CD1c-positive myeloid dendritic cell (primary cell): Measurements from ENCODE around the gene HSD17B8.

Source experiments
- DNase-seq: peaks from one replicate; pipeline ENCODE4 v3.0.0-alpha.2; 2016; ENCODE audit errors: extremely low spot score

Gene HSD17B8

DNA sequence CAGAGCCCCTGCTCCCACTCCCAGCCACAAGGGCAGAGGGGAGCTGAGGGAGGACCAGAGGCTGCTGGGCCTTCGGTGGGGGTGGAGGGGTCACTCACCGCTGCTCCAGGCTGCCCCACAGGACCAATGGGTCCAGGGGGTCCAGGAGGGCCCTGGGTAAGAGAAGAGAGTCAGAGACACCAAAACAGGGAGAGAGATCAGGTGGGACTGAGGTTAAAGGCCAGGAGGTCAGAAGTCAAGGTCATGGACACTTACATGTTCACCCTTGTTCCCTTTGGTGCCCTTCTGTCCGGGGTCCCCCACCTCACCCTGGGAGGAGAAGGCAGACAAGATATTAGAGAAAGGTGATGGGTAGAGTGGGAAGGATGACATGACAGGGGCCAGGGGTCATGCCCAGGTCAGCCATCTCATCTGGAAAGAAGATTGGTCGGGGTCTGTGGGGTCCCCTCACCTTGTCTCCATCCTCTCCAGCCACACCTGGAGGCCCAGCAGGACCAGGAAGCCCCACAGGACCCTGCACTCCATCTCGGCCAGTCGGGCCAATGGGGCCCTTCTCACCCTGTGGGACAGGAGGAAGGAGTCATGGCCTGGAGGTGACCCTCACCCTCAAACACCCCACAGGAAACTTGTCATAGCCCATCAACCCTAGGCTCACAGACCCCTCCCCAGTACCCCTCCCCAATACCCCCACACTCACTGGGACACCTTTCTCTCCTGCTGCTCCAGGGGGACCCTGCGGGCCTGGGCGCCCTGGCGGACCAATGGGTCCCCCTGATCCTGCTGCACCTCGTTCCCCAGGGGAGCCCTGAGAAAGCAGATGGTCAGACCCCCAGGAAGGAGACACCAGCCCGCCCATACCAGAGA, 33.2 kb upstream of the HSD17B8 start:
- no peak for DNase-seq

DNA sequence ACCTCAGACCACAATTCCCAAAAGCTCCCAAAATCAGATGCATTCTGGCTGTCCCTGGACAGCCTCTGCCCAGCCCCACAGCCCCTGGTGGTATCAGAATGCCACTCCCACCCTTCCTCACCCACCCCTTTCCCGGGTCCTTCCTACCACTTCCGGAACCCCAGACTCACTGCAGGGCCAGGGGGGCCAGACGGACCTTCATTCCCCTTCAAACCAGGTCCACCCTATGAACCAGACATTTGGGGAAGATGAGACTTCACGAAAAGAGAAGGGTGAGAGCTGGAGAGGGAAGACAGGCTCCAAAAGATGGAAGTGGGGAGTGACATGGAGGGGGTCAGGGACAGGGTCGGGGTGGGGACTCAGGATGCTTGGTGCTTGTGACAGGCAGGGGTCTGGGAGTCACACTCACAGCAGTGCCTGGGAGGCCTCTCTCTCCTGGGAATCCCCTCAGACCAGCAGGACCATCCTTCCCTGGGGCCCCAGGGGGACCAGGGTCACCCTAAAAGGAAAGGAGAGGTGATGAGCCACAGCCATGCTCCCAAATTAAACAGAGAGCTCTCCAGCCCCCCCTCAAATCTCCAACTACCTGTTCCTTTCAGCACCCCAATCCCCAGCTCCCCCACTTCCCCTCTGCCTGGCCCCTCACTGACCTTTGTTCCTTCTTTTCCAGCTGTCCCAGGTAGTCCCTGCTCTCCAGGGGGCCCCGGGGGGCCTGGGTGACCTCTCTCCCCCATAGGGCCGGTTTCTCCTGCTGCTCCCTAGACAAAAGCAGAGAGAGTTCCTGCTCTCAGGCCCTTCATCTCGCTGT, 32.4 kb upstream of the HSD17B8 start:
- no peak for DNase-seq

DNA sequence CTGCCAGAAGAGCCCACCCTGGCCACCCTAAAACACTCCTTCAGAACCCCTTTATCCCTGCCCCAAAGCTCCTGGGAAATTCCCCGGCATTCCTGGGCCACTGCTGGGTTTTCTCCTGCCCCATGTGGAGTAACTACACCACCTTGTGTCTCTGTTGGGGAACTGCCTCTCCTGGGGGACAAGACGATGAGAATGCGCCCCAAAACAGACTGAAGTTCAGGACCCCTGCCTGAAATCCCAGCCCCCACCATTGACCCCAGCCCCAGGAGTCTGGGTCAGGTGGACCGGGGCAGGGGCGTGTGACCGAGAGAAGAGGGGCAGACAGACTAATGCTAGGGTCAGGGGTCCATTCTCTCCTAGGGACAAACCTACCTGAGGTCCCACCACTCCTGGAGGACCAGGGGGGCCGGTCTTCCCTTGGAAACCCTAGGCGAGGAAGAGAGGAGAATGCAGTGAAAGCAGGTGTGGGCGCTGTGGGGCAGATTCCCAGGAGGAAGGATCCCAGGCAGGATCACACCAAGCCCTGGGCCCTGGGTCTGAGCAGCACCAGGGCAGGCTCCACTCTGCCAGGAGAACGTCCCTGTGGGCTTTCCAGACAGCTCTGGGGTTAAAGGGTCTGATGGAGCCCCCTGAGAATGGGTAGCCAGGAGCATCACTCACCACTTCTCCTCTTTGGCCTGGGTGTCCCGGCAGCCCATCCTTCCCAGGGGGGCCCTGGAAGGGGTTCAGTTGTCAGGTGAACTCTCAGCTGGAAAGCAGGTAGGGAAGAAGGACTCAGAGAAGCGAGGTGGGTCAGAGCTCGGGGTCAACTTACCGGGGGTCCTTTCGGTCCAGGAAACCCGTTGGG, 31.5 kb upstream of the HSD17B8 start:
- DNase-seq, result peak; percentile 51

DNA sequence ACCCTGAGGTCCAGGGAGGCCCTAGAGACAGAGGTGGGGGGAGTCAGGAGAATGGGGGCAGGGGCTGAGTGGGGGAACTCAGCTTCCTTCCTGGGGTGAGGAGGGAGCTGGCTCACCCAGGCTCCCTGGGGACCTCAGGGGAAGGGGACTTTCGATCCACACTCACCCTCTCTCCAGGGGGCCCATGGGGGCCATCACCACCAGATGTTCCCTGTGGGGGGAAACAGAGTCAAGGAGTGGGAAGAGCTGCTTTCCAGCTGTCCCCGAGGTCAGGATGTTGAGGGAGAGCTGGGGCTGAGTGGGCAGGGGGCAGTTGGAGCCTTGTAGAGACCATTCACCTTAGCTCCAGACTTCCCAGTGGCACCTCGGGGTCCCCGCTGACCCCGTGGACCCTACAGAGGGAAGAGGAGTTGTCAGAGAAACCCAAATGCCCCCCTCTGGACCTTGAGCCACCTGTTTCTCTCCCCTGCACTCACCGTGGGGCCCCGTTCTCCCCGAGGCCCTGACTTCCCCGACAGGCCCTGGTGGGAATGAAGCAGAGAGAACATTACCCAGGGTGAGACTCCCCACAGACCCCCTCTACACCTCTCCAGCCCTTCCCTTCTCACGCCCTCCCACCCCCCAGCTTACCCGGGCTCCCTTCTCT, 30.8 kb upstream of the HSD17B8 start:
- no peak for DNase-seq

DNA sequence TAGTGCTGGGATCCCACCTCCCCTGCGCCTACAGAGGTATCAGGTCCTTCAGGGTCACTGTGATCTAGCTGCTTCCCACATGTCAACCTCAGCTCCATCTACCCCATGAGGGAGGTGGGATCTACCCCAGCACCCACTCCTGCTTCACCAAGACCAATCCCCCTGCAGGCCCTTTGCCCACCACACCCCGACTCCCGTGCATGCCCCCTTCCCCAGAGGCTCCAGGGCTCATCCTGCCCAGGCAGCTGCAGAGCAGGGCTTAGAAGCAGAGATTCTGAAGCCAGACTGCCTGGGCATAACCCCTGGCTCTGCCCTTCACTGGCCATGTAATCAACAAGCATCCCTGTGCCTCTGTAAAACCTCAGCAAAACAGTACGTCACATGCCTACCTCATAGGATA, 29.7 kb upstream of the HSD17B8 start:
- no peak for DNase-seq

DNA sequence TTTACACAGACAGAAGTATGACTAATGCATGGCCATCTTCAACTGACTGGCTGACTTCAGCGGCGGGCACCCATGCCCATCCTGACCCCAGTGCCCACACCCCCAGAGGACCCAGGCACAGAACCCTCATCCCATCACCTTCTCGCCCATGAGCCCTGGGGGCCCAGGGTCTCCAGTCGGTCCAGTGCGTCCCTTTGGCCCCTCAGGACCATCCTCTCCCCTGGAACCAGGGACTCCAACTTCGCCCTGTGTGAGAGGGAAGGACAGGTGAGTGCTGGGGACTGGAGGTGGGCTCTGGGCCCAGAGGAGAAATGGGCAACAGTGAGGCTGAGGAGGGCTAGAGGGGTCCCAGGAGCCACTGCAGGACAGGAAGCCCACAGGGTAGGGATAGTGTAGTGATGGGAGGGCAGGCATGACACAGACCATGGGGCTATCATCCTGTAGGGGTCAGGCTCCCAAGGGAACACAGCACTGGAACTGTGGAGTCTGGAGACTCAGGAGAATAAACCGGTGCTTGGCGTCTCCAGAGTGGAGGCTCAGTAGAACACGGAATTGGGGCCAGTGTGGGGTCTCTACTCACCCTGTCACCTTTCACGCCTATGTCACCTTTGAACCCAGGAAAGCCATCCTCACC, 28.9 kb upstream of the HSD17B8 start:
- DNase-seq, result no peak

DNA sequence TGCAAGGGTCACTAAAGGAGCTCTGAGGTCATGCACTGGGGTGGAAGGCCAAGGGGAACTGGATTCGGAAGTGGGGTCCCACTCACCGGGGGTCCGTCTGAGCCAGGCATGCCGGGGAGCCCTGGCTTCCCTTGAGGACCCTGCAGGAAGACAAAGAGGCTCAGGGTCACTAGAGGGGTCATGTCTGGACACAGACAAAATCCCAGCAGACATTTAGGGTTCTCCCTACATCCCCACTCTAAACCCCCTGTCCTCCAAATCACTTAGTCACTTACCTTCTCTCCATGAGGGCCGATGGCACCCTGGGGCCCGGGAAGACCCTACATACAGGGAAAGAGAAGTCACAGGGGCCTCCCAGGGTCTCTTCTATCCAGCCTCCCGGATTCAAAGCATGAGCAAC, 27.5 kb upstream of the HSD17B8 start:
- DNase-seq, result no peak

DNA sequence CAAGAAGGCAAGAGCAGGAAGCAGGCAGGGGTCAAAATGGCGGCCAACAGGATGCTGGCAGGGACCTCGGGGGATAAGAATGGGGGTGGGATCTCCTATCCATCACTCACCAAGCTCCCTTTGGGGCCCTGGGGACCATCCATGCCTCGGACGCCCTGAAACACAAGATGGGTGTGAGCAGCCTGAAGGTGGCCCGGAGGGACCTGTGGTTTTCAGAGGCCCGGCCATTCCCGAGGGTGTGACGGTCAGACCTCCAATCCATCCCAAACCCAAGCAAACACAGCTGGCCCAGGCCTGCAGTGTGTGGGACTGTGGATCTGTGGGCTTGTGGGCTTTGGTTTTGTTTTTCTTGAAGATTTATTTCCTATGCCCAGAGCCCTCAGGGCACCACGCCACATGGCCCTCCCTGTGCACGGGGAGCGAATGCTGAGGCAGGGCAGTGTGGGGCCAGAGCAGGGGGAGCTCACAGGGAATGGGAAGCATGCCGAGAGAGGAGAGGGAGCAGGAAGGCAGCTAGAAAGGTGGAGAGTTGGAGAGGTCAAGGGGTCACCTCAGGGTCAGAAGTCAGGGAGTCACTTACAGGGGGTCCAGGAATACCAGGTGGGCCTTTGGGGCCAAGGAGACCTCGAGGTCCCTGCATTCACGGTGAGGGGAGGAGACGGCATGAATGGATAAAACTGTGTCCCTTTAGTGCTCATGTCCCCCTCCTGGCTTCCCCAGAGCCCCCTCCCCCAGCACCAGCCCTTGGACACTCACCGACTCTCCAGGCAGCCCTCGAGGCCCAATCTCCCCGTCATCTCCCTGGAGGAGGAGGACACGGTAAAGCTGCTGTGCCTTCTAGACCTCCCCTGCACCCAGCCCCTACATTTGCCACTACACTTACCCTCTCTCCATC, 26.7 kb upstream of the HSD17B8 start:
- no peak for DNase-seq

DNA sequence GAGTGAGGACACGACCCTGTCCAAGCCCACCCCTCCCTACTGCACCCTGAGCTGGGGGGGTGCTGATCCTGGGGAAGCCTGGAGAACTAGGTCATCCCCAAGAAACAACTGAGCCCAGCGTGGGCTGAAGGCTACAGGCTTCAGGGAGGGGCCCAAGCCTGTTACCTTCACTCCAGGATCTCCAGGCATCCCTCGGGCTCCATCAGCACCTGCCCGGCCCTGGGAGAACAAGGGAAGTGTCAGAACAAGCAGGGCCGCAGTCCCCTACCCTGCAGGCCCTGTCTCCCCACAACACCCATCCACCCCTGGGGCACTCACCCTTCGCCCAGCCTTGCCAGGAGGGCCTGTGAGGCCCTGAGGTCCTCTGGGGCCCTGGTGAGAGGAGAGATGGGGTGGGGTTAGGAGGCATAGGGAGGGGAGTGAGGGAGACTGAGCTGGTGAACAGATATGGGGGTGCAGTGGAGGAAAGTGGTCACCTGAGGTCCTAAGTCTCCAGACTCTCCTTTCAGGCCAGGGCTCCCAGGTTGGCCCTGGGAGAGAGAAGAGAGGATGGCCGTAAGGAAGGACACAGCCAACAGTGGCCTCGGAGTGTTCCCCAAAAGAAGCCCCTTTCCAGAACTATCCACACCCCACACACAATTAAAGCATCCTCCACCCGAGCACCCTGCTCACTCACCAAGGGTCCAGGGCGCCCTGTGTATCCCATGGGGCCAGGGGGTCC, 25.5 kb upstream of the HSD17B8 start:
- no peak for DNase-seq

DNA sequence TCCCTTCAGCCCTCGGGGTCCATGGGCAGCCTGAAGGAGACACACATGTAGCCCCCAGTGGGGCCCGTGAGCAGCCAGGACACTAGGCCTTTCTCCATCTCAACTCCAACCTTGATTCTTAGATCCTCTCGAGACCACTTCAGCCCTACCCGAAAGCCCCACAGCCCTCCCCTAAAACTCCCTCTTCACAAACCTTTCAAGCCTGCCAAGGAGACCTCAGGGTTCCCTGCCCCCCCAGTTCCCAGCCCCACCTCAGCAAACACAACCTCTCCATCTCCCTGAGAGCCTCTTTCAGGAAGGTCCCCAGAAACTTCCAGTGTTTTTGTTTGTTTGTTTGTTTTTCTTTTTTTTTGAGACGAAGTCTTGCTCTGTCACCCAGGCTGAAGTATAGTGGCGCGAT, 23.3 kb upstream of the HSD17B8 start:
- no peak for DNase-seq

DNA sequence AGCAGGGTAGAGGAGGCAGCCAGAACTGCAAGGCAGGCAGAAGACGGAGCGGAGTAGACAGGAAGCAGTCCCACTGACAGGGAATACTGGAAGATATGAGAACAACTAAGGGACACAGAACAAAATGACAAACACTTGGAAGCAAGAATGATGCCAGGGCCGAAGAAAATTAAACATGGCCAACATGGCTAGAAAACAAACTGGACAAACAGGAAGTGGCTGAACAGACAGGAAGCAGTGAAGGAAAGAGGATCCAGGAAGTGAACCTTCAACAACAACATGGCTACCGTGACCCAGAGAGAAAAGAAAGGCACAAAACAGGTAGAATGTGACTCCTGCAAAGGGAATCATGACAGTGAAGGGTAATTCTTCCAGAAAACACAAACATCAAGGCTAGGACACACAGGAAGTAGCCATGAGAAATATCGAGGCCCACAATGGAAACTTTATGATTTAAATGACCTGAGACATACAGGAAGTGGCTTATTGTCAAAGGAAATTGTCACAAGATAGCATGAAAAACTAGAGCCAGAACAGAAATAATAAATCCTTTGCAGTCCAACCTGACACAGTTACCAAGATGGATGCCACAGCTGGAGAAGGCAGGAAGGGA, 21.3 kb upstream of the HSD17B8 start:
- no peak for DNase-seq

DNA sequence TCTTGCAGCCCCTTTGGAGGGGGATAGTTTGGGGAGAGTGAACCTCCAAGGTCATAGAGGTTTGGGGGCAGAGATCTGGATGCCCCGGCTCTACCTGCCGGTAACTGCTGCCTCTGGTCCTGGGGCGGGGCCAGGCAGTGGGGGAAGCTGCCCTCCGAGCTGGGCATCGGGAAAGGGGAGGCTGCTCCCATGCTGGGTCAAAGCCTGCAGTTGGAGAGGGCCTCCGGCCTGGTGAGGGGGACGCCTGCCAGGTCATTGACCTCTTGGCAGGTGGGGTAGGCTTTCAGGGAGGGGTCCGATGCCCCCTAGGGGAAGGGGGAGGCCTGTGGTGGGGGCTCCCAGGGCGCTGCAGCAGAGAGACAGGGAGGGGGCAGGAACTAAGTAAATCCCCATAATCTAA, 19.3 kb upstream of the HSD17B8 start:
- no peak for DNase-seq

DNA sequence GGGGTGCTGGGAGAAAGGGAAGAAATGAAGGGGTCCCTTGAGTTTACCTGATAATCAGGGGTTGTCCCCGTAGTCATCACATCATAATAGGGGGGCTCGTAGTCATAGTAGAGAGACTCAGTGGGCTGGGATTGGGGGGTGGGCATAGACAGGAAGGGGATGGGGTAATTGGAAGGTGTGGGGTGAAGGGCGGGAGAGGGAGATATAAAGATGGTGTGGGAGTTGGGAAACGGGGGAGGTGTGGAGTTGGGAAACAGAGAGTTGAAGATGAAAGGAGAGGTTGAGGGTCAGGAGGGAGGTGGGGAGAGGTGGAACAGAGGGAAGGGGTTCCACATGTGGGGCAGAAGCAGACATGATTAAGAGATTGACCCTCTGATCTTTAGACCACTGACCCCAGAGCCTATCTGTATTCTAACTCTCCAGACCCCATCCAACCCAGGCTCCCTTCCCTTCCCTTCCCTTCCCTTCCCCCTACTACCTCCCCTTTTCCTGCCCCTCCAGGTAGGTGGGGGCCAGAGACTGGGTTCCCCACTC, 18.7 kb upstream of the HSD17B8 start:
- no peak for DNase-seq

DNA sequence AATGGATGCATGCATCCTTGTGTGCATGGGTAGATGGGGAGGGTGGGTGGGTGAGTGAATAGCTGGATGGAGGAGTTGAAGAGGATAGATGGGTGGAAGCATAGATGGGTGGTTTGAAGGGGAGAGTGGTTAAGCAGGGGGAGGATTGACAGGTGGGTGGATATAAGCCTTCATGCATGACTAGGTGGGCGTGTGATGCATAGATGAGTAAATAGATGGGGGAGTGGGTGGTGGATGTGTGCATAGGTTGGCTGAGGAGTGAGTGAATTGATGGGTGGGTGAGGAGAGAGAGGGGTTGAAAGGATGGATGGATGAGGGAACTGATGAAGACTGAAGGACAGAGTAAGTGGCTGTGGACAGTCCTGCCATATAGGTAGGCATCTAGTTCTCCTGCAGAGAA, 16.6 kb upstream of the HSD17B8 start:
- no peak for DNase-seq

DNA sequence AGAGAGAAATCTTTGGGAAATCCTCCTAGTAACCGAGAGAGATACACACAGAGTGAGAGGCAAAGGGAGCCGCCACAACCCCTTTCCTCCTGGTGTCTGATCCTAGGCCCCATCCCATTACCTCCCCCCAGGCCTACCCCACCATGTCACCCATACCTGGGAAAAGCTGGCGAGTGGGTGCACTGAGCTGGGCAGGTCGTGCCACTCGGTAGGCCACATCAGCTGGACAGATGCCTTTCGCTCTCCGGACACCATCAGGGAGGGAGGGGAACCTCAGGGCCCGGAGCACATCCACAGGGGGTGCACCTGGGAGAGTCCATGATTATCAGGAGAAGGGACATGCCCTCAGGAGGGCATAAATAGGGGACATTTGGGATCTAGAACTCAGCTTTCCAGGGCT, 15.3 kb upstream of the HSD17B8 start:
- no peak for DNase-seq

DNA sequence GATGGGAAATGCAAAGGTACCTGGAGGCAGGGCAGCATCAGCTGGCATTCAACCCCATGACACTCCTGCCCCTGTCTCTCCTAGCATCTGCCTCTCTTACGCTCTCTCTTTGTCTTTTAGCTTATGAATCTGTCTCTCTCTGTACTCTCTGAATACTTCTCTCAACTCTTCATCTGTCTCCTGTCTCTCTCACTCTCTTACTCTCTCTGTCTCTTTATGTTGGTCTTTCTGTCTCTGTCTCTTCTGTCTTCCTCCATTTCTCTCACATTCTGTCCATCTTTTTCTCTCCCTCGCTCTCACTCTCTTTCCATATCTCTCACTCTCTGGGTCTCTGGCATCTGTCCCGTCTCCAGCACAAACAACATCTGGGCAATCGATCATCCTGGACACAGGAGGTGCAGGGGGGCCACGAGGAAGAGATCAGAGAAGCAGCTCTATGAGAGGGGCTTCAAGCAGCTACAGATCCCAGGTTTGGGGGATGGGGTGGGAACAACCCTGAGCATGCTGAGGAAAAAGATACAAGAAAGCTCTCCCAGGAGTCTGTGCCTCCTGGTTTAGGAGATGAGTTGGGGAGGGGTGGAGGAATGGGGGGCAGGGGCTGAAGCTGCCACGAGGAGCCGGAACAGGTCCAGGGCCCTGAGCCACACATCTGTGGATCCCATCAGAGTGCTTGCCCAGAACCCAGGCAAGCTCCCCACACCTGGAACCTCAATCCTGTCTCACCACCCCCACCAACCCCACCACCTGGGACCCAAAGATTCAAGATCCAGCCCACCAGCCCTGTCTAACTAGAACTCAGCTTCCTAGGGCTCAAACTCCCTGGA, 14.6 kb upstream of the HSD17B8 start:
- DNase-seq, result no peak

DNA sequence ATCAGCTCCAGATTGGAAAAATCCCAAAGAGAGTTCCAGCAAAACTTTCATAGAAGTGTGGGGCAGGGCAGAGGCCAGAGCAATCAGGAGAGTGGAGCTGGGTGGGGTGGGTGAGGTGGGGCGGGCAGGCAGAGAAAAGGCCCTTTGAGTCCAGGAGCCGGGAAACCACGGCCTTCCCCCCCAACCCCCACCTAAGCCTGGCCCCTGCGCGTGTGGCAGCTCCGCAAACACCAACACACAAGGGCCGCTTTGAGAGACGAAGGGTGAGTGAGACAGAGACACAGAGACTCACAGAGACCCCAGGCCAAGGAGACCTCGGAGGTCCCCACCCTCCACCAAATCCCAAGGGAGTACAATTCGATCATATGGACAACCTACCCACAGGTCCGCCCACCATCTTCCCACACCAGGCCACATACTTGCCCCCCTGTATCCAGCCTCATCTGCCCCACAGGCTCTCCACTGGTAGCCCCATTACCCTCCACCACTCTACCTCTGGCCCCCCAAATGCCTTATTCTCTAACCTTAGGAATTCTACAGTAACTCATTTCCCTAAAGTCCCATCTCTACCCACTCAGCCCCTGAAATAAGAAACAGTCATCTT, 13.8 kb upstream of the HSD17B8 start:
- DNase-seq, result no peak
